Measurements from ENCODE around the gene ZNF230. TPM values are rescaled to one million over a fixed set of nuclear protein-coding genes. Genes with fewer than 3 reads are reported as not detected.

Gene ZNF230
- total RNA-seq (2013), result 8.3 TPM
- polyA plus RNA-seq (1 to 10 TPM; 1.0 to 3.9 (median 1.3) TPM), polyA minus RNA-seq (2.5 and 2.8 TPM in 2 replicates), total RNA-seq (2.0 to 10.5 (median 5.8) reads per million in 11 experiments)

- DNase-seq, result peak; percentile 92 to 97 (median 95)
- peaks cover 0 to 4% (median 2%) of the 10 kb centered on the region in 3 donors for H3K27me3 Mint-ChIP-seq (ENCODE audit: low read depth in 3 of 3)
- TF ChIP-seq CTCF (IDR thresholded peaks at IDR 0.05), result no peak
- H2AFZ ChIP-seq (ENCODE audit: insufficient read depth, low read depth, low read length, poor library complexity, severe bottlenecking), result peak within 1 kb of the TSS; percentile 98
- H3K27me3 ChIP-seq (ENCODE audit: control insufficient read depth in 2 of 2, insufficient read depth in 2 of 2, low read length in 2 of 2), result no peaks in the 10 kb centered on the region
- WGBS (ENCODE audit: insufficient coverage), result under 1% methylated on average over 34 of the region's 48 CpGs
- H3K36me3 ChIP-seq (replicated peaks in 1 of 2; ENCODE audit: control insufficient read depth in 1 of 2, insufficient read depth in 2 of 2, low read length in 2 of 2), result peaks cover 8 to 12% of the 10 kb centered on the region in 2 donors
- peak within 1 kb of the TSS; percentile 96 to 99 for H3K4me3 Mint-ChIP-seq
- H3K4me1 Mint-ChIP-seq, result peaks cover 31% of the 10 kb centered on the region
- H3K9me3 Mint-ChIP-seq, result peaks cover 27 to 71% (median 40%) of the 10 kb centered on the region in 7 donors
- H3K9me3 ChIP-seq (replicated peaks in 1 of 2; ENCODE audit: control insufficient read depth in 1 of 2, insufficient read depth in 1 of 2, low read length in 2 of 2), result peaks cover 18 to 44% of the 10 kb centered on the region in 2 donors
- H3K9ac ChIP-seq (ENCODE audit: insufficient read depth, low read length, poor library complexity, severe bottlenecking), result peak within 1 kb of the TSS; percentile 78
- peaks cover 31 to 34% of the 10 kb centered on the region in 2 donors for H3K4me1 ChIP-seq (ENCODE audit: control insufficient read depth in 1 of 2, insufficient read depth in 2 of 2, low read length in 2 of 2)
- peaks cover 16 to 17% of the 10 kb centered on the region in 2 donors for H3K36me3 Mint-ChIP-seq
- peak within 1 kb of the TSS; percentile 83 to 86 for H3K27ac ChIP-seq (ENCODE audit: low read depth in 1 of 2, low read length in 2 of 2)
- no peaks in the 10 kb centered on the region for H4K20me1 ChIP-seq (ENCODE audit: insufficient read depth, low read length)
- peak within 1 kb of the TSS; percentile 95 for H3K4me2 ChIP-seq (replicated peaks; ENCODE audit: extremely low read depth, low read length, poor library complexity, severe bottlenecking)
- H3K4me3 ChIP-seq (replicated peaks in 1 of 3; ENCODE audit: low read depth in 2 of 3, low read length in 3 of 3), result peak within 1 kb of the TSS; percentile 82 to 98 (median 92)
- intact Hi-C loops (cut with micrococcal nuclease), result loop anchor here (2.0 to 10.0 kb wide), 7 partner anchors 22 to 209 kb away; partner anchors contain the start of genes ZNF224 (in 2 of the 2), ZNF45 (in 2 of the 2), ZNF222 (in 1 of the 2) and ZNF225 (in 1 of the 2)
- peaks cover 44% of the 10 kb centered on the region for H3K79me2 ChIP-seq (ENCODE audit: insufficient read depth, low read length)
- H3K27ac Mint-ChIP-seq, result peak within 1 kb of the TSS; percentile 93 to 99 (median 96)
Measured at GRCh38 chr19:44002566-44003460, at the start of gene ZNF230. Gene ZNF230 (plus strand): TSS chr19:44002957. CDS start chr19:44007079, 4,122 bp downstream.

- Histone ChIP-seq H3K27ac (ENCODE audit: low read depth in 1 of 2, low read length in 2 of 2) (no peak overlapping the region), H3K79me2 (ENCODE audit: insufficient read depth, low read length) (no peaks in the 10 kb centered on the region), H3K36me3 (replicated peaks in 1 of 2; ENCODE audit: control insufficient read depth in 1 of 2, insufficient read depth in 2 of 2, low read length in 2 of 2) (no peaks in the 10 kb centered on the region), H3K4me3 (replicated peaks in 1 of 3; ENCODE audit: low read depth in 2 of 3, low read length in 3 of 3) (no peak overlapping the region), H3K4me1 (ENCODE audit: control insufficient read depth in 1 of 2, insufficient read depth in 2 of 2, low read length in 2 of 2) (peaks cover 0 to 2% of the 10 kb centered on the region in 2 donors), H3K27me3 (ENCODE audit: control insufficient read depth in 2 of 2, insufficient read depth in 2 of 2, low read length in 2 of 2) (no peaks in the 10 kb centered on the region), H2AFZ (ENCODE audit: insufficient read depth, low read depth, low read length, poor library complexity, severe bottlenecking) (no peak overlapping the region), H3K9ac (ENCODE audit: insufficient read depth, low read length, poor library complexity, severe bottlenecking) (no peak overlapping the region), H4K20me1 (ENCODE audit: insufficient read depth, low read length) (no peaks in the 10 kb centered on the region), H3K4me2 (replicated peaks; ENCODE audit: extremely low read depth, low read length, poor library complexity, severe bottlenecking) (no peak overlapping the region), H3K9me3 (replicated peaks in 1 of 2; ENCODE audit: control insufficient read depth in 1 of 2, insufficient read depth in 1 of 2, low read length in 2 of 2) (peaks cover 44 to 92% of the 10 kb centered on the region in 2 donors)
- H3K36me3 Mint-ChIP-seq, result peaks cover 0 to 4% of the 10 kb centered on the region in 2 donors
- no peak for TF ChIP-seq CTCF (IDR thresholded peaks at IDR 0.05)
- no peak overlapping the region for H3K4me3 Mint-ChIP-seq
- no peaks in the 10 kb centered on the region for H3K4me1 Mint-ChIP-seq
- H3K27me3 Mint-ChIP-seq (ENCODE audit: low read depth in 3 of 3), result no peaks in the 10 kb centered on the region
- H3K9me3 Mint-ChIP-seq, result peaks cover 42 to 86% (median 63%) of the 10 kb centered on the region in 7 donors
- intact Hi-C loops (cut with micrococcal nuclease), result no loop called here
- no peak for DNase-seq
- no peak overlapping the region for H3K27ac Mint-ChIP-seq
- 56% methylated on average over 2 of the region's 3 CpGs for WGBS (ENCODE audit: insufficient coverage)
Measured at GRCh38 chr19:43956827-43957226, 45.9 kb upstream of the ZNF230 start.
